HPDE6-E6E7 (cell line): Measurements from ENCODE around the gene TMEM17.

ENCODE experiments used
- DNase-seq: peaks from one replicate; pipeline ENCODE4 v3.0.0; 2011; ENCODE audit warnings: missing footprints; ENCODE audit errors: extremely low spot score

Gene TMEM17

GRCh38 chr2:62511636-62512035 is 5.6 kb upstream of the TMEM17 start:
- no peak for DNase-seq

GRCh38 chr2:62506421-62506750 is 391 bp upstream of the TMEM17 start:
- DNase-seq, result peak; percentile 11

- DNase-seq, result no peak
These were observed 766 bp downstream of the TMEM17 start for GRCh38 chr2:62505109-62505749.

- no peak for DNase-seq
These were observed 1.3 kb downstream of the TMEM17 start for GRCh38 chr2:62504657-62505056.

GRCh38 chr2:62501794-62502500 is 4.0 kb downstream of the TMEM17 start:
- DNase-seq, result no peak

GRCh38 chr2:62501069-62501468 is 4.9 kb downstream of the TMEM17 start:
- no peak for DNase-seq

GRCh38 chr2:62499430-62500060 is 6.5 kb downstream of the TMEM17 start:
- no peak for DNase-seq

- no peak for DNase-seq
These were observed 7.3 kb downstream of the TMEM17 start for GRCh38 chr2:62498739-62499138.

GRCh38 chr2:62495761-62496160 is 10.2 kb downstream of the TMEM17 start:
- DNase-seq, result no peak

GRCh38 chr2:62492048-62492447 is 13.9 kb downstream of the TMEM17 start:
- DNase-seq, result no peak

GRCh38 chr2:62489702-62490101 is 16.3 kb downstream of the TMEM17 start:
- DNase-seq, result no peak

GRCh38 chr2:62489162-62489561 is 16.8 kb downstream of the TMEM17 start:
- no peak for DNase-seq

GRCh38 chr2:62486439-62486765 is 19.6 kb downstream of the TMEM17 start:
- peak; percentile 22 for DNase-seq

- no peak for DNase-seq
These were observed 20.1 kb downstream of the TMEM17 start for GRCh38 chr2:62485761-62486438.

- DNase-seq, result no peak
These were observed 23.2 kb downstream of the TMEM17 start for GRCh38 chr2:62482558-62483352.

GRCh38 chr2:62479917-62480316 is 26.1 kb downstream of the TMEM17 start:
- no peak for DNase-seq

- DNase-seq, result no peak
These were observed 27.9 kb downstream of the TMEM17 start for GRCh38 chr2:62478093-62478580.

- DNase-seq, result no peak
These were observed 28.4 kb downstream of the TMEM17 start for GRCh38 chr2:62477573-62477972.

GRCh38 chr2:62475172-62476011 is 30.6 kb downstream of the TMEM17 start:
- DNase-seq, result no peak

GRCh38 chr2:62474176-62474575 is 31.8 kb downstream of the TMEM17 start:
- no peak for DNase-seq
